Activated T-helper 1 cell treated with anti-CD3 and anti-CD28 coated beads, Interleukin-12 subunit alpha, Interleukin-12 subunit beta, Interleukin-2, Interleukin-4 antibody, amounts not matched to agents 30 ng/mL and 10 ng/mL and 1 ng/mL, durations not matched to agents 14 hours and 24 hours and 36 hours (primary cell): ENCODE results near the gene FAM200A. TPM values are rescaled to one million over a fixed set of nuclear protein-coding genes. Genes with fewer than 3 reads are reported as not detected.
A peak's percentile ranks its signal among the peaks of the same experiment; 100 is the strongest.
"Not testable (repeated sequence)": the region's sequence is repeated elsewhere in the genome, so short reads cannot be mapped to it uniquely, and the experiment has no call there.

Source experiments
- DNase-seq: peaks from one replicate; pipeline ENCODE4 v3.0.0; 2021; ENCODE audit warnings: low spot score
- H3K27ac Mint-ChIP-seq: one replicate; pipeline ENCODE4 v1.8.0; 2021; ENCODE audit warnings: mild to moderate bottlenecking, mixed read lengths
- H3K27me3 Mint-ChIP-seq: one replicate; pipeline ENCODE4 v1.8.0; 2022; ENCODE audit warnings: mild to moderate bottlenecking, moderate library complexity, mixed read lengths; ENCODE audit not compliant: insufficient read depth
- H3K36me3 Mint-ChIP-seq: one replicate; pipeline ENCODE4 v1.8.0; 2021; ENCODE audit warnings: low read depth, mixed read lengths
- H3K4me1 Mint-ChIP-seq: one replicate; pipeline ENCODE4 v1.8.0; 2021; ENCODE audit warnings: low read depth, mixed read lengths
- H3K4me3 Mint-ChIP-seq: one replicate; pipeline ENCODE4 v1.8.0; 2021; ENCODE audit warnings: mild to moderate bottlenecking, moderate library complexity, mixed read lengths
- H3K9me3 Mint-ChIP-seq: one replicate; pipeline ENCODE4 v1.8.0; 2021; ENCODE audit warnings: mixed read lengths
- intact Hi-C: fragments of 100-400 bp; cut with micrococcal nuclease; formaldehyde crosslinking; loops from one replicate; pipeline ENCODE4 v1.15.1; 2024
- total RNA-seq: library from RNA; stranded (reverse); gene quantifications from 2 replicates; pipeline ENCODE4 v1.2.3, GENCODE V29; 2022

FAM200A gene
- total RNA-seq, 1 donor from 2014 or later: 4.7 TPM

DNA sequence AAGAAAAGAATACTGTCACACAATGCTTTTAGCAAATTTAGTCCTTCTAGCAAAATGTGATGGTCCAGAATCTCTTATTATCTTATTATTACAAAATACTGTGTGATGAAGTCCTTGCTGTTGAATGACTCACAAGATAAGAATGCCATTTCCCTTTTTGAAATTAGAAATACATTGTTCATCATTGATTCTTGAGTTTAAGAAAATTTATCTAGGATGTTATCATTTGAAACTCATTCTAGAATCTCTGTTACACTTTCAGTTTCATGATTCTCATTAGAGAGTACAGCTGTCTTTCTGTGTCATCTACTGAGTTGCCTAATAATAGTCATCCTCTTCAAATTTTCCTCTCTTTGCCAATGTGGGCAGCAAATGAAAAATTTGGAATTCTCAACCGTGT is 37.9 kb downstream of the FAM200A start:
- no peaks in the 10 kb centered on the region for H3K27me3 Mint-ChIP-seq
- no peak for DNase-seq
- H3K4me1 Mint-ChIP-seq: peaks cover 11% of the 10 kb centered on the region
- no peak overlapping the region for H3K4me3 Mint-ChIP-seq
- H3K9me3 Mint-ChIP-seq: no peaks in the 10 kb centered on the region
- intact Hi-C loops: no loop called here
- H3K27ac Mint-ChIP-seq: no peak overlapping the region
- H3K36me3 Mint-ChIP-seq: peaks cover 32% of the 10 kb centered on the region

DNA sequence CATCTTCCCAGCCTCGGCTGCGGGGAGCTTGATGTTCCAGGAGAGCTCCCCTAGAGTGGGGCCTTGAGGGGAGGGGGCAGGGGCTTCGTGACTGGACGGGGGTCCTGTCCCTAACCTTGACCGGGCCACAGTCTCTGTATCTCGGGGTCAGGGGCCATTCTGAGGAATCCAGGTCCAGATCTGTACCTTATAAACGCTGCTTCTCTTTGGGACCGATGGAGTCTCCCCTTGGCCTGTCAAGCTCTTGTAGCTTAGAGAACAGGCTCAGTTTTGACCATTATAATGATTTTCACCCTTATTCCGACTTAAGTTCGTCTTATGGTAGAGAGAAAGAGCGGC is 46.6 kb downstream of the FAM200A start:
- Mint-ChIP-seq H3K4me3 (peak overlapping the region; percentile 90), H3K27me3 (no peaks in the 10 kb centered on the region), H3K9me3 (no peaks in the 10 kb centered on the region), H3K27ac (peak overlapping the region; percentile 96), H3K36me3 (peaks cover 10% of the 10 kb centered on the region), H3K4me1 (peaks cover 19% of the 10 kb centered on the region)
- DNase-seq: no peak
- intact Hi-C loops: loop anchor here (2.0 kb wide), 3 partner anchors 124 to 510 kb away; partner anchors contain the start of genes TRIM4 and ZKSCAN1

DNA sequence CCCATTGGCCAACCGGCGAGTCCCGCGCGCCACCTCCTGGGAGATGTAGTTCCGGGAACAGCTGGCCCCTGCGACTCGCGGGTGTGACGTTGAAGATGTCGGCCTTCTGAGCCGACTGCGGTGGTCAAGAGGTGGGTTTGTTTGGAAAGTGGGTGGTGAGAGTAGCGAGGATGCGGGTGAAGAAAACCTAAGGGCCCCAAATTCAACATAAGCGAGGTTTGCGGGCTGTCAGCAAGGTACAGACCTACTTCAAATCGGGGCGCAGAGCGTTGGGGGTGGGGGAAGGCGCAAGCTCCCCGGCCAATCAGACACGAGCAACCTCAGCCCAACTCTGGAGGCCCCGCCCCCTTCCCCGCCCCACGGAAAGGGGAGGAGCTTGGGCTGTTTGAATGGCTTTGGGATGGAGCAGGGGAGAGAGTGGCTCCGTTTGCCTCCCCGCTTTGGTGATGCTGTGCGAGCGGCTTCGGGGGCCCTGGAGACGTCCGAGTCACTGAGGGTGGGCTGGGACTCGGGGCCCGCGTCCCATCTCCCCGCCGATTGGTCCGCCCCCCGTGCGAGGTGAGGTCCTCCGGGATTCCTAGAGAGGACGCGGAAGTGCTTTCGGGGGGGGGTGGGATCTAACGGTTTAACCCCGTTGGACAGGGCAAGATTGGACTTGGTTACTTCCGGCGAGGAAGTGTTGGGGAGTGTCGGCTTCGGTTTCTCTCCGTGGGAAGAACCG is 47.2 kb downstream of the FAM200A start, which contains the start of gene ZKSCAN5:
TSS of gene ZKSCAN5 (plus strand) at position 60 of the 721 bp plus-strand sequence. CDS start 1,383 bp downstream, outside the sequence.
- no peaks in the 10 kb centered on the region for H3K27me3 Mint-ChIP-seq
- H3K36me3 Mint-ChIP-seq: peaks cover 11% of the 10 kb centered on the region
- no peaks in the 10 kb centered on the region for H3K9me3 Mint-ChIP-seq
- peak; percentile 96 for DNase-seq
- intact Hi-C loops: loop anchor here (1.0 to 5.0 kb wide), 10 partner anchors 32 to 597 kb away; partner anchors contain the start of genes AP4M1, BUD31, CPSF4 and FAM200A
- H3K27ac Mint-ChIP-seq: peak within 1 kb of the TSS; percentile 96
- H3K4me3 Mint-ChIP-seq: peak within 1 kb of the TSS; percentile 90
- peaks cover 19% of the 10 kb centered on the region for H3K4me1 Mint-ChIP-seq

DNA sequence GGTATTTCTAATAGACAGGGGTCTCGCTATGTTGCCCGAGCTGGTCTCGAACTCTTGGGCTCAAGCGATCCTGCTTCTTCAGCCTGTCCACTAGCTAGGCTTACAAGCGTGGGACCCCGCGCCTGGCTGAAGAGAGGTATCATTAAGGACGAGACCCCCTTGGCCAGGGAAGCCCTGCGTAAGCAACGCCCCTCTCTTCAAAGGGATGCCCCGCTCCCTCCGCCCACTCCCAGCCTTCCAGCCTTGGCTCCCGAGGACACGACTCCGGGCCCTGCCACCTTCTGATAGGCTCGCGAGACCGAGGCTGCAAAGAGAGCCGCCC is 47.7 kb downstream of the FAM200A start:
- Mint-ChIP-seq H3K27ac (peak overlapping the region; percentile 96), H3K27me3 (no peaks in the 10 kb centered on the region), H3K4me3 (peak overlapping the region; percentile 90), H3K9me3 (no peaks in the 10 kb centered on the region), H3K36me3 (peaks cover 9% of the 10 kb centered on the region), H3K4me1 (peaks cover 19% of the 10 kb centered on the region)
- DNase-seq: no peak
- intact Hi-C loops: loop anchor here (1.0 to 5.0 kb wide), 10 partner anchors 32 to 597 kb away; partner anchors contain the start of genes AP4M1, BUD31, CPSF4 and FAM200A

DNA sequence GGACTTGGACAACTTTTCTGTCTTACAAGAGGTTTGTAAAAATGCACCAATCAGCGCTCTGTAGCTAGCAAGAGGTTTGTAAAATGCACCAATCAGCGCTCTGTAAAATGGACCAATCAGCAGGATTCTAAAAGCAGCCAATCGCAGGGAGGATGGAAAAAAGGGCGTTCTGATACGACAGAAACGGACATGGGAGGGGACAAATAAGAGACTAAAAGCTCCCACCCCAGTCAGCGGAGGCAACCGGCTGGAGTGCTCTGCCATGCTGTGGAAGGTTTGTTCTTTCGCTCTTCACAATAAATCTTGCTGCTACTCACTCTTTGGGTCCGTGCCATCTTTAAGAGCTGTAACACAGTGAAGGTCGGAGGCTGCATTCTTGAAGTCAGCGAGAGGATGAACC is 50.7 kb downstream of the FAM200A start:
- not testable (repeated sequence) for H3K9me3 Mint-ChIP-seq, H3K27me3 Mint-ChIP-seq, DNase-seq
- Mint-ChIP-seq H3K4me1 (peaks cover 23% of the 10 kb centered on the region), H3K4me3 (peak overlapping the region; percentile 99), H3K27ac (peak overlapping the region; percentile 29), H3K36me3 (peaks cover 22% of the 10 kb centered on the region)
- intact Hi-C loops: loop anchor here (5.0 kb wide), 1 partner anchor 581 kb away; the partner anchor contains the start of gene ZNF3

DNA sequence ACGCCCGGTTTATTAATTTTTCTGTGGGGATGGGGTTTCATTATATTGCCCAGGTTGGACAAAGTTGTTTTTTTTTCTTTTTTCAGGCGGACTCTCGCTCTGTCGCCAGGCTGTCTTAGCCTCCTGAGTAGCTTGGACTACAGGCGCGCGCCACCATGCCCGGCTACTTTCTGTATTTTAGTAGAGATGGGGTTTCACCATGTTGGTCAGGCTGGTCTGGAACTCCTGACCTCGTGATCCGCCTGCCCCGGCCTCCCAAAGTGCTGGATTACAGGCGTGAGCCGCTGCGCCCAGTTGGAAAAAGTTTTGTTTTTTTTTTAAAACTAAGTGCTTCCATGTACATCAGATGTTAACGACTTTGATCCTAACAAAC is 51.3 kb downstream of the FAM200A start:
- Mint-ChIP-seq H3K27ac (peak overlapping the region; percentile 100), H3K4me3 (peak overlapping the region; percentile 99), H3K9me3 (peaks cover 7% of the 10 kb centered on the region), H3K4me1 (peaks cover 17% of the 10 kb centered on the region), H3K27me3 (no peaks in the 10 kb centered on the region), H3K36me3 (peaks cover 23% of the 10 kb centered on the region)
- DNase-seq: no peak
- intact Hi-C loops: loop anchor here (1.0 to 5.0 kb wide), 6 partner anchors 28 to 582 kb away; partner anchors contain the start of genes FAM200A, TRIM4, ZNF3 and ZNF655

DNA sequence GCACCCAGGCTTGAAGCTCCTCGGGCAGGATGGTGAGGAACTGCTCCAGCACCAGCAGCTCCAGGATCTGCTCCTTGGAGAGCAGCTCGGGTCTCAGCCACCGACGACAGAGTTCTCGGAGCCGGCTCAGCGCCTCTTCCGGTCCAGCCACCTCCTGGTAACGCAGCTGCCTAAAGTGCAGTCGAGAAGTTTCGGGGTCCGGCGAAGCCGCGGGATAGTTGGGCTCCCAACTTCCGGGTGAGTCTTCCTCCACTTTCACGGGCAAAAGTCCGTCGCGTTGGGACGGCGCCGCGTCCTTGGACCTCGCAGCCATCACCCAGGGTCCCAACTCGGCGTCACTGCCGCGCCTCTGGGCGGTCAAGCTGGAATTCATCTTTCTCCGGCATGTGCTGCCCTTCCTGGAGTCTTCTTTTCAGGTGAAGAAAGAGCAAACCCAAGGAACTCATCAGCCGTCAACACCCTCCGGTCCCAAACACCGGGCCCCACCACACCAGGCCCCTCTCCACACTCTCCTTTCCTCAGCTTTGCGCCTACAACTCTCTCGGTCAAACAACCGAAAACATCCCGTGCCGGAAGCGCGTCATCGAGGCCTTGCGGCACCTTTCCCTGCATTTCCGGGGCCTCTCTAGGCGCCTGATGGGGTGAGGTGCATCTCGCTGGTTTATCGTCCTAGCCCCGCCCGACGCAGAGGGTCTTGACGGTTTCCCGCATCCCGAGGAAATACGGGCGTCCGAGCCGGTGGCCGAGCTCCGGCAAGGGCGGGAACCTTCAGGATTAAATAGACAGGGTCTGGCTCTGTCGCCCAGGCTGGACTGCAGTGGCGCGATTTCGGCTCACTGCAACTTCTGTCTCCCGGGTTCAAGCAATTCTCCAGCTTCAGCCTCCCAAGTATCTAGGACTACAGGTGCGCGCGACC is 51.9 kb downstream of the FAM200A start, which contains the start of gene ZNF394:
TSS of gene ZNF394 (minus strand) at position 561 of the 916 bp plus-strand sequence. CDS start at position 373, 188 bp downstream.
- Mint-ChIP-seq H3K9me3 (peaks cover 7% of the 10 kb centered on the region), H3K4me3 (peak within 1 kb of the TSS; percentile 99), H3K27me3 (no peaks in the 10 kb centered on the region), H3K27ac (peak within 1 kb of the TSS; percentile 100), H3K4me1 (peaks cover 12% of the 10 kb centered on the region), H3K36me3 (peaks cover 23% of the 10 kb centered on the region)
- DNase-seq: peak; percentile 87
- intact Hi-C loops: loop anchor here (1.0 to 5.0 kb wide), 6 partner anchors 28 to 582 kb away; partner anchors contain the start of genes FAM200A, TRIM4, ZNF3 and ZNF655

DNA sequence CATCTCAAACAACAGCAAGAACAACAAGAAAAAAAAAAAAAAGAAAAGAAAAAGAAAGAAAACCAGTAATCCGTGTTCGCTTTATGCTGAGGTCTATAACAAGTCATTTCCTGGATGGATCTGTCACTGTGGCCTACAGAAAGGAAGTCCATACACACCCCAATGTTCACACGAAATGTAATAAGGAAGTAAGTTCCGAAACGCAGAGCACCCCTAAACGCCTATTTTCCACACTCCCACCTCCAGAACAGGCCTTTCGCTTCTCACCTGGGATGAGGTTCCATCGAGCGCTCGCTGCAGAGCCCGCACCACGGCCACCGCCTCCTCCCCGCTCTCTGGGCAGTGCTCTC is 52.6 kb downstream of the FAM200A start:
- H3K4me3 Mint-ChIP-seq: peak overlapping the region; percentile 99
- H3K4me1 Mint-ChIP-seq: peaks cover 12% of the 10 kb centered on the region
- DNase-seq: peak; percentile 20
- H3K27ac Mint-ChIP-seq: peak overlapping the region; percentile 100
- no peaks in the 10 kb centered on the region for H3K27me3 Mint-ChIP-seq
- intact Hi-C loops: no loop called here
- peaks cover 28% of the 10 kb centered on the region for H3K36me3 Mint-ChIP-seq
- H3K9me3 Mint-ChIP-seq: peaks cover 8% of the 10 kb centered on the region

DNA sequence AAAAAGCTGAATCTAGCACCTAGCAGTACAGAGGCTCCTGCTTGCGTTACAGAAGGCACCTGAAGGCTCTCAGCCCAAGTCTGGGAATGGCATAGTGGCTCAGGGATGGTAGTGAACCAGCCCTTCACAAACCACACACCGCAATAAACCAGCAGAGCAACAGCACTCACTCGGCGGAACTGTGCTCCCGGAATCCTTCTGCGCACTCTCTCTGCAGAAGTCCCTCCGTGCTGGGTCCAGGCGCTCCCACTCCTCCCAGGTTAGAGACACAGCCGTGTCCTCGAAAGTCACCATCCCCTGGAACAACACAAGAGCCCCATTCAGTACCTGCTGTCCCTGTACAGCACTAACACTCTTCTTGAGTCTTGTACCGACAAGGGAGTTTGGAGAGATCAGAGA is 53.4 kb downstream of the FAM200A start:
- intact Hi-C loops: no loop called here
- Mint-ChIP-seq H3K4me3 (peak overlapping the region; percentile 99), H3K9me3 (peaks cover 16% of the 10 kb centered on the region), H3K36me3 (peaks cover 36% of the 10 kb centered on the region), H3K27ac (peak overlapping the region; percentile 100), H3K27me3 (no peaks in the 10 kb centered on the region), H3K4me1 (peaks cover 12% of the 10 kb centered on the region)
- DNase-seq: no peak

DNA sequence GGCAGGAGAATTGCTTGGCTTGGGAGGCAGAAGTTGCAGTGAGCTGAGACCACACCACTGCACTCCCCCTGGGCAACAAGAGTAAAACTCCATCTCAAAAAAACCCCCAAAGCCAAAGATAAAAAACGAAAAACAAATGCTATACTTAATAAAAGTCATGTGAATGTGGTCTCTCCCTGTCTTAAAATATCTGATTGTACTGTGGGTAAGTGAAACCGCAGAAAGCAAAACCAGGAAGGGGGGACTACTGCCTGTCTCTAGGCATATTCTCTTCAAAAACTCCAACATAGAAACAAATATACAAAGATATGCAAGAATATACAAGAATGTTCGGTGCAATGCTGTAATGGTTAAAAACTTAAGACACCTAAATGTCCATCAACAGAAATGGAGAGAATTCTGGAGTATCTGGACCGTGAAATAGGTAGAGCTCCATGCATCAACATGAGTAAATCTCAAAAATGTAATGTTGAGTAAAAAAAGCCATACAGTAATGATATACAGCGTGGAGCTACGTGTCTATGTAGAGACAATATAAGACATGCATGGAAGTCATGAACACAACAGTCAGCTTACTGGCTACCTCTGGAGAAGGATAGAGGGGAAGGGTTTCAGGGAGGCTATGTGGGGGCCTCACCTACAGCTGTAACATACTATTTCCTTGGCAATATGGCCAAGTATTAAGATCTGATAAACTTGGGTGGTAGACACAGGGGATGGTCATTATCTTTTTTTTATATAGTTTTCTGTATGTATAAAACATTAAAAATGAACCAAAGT is 54.0 kb downstream of the FAM200A start:
- Mint-ChIP-seq H3K36me3 (peaks cover 42% of the 10 kb centered on the region), H3K27ac (peak overlapping the region; percentile 81), H3K4me1 (peaks cover 12% of the 10 kb centered on the region)

More for the DNA sequence above, 54.0 kb downstream of the FAM200A start:
- Mint-ChIP-seq H3K27me3 (no peaks in the 10 kb centered on the region), H3K4me3 (peak overlapping the region; percentile 99), H3K9me3 (peaks cover 22% of the 10 kb centered on the region)
- intact Hi-C loops: no loop called here
- no peak for DNase-seq
